Tibial nerve (tissue), 4 donors: ENCODE results near the gene PADI4. TPM values are rescaled to one million over a fixed set of nuclear protein-coding genes. Genes with fewer than 3 reads are reported as not detected.

Experiments used
- DNase-seq, 2 donors: peaks; one replicate each; pipeline ENCODE4 v3.0.0-alpha.2; 2019; ENCODE audit warnings: low spot score in 2 of 2
- H3K27ac ChIP-seq, 4 donors: fragments of 200-600 bp; sonication (generic) in 3 of 4; one replicate each; pipeline ENCODE4 v1.5.1; 2017 to 2019; ENCODE audit warnings: mild to moderate bottlenecking in 1 of 4
- H3K27me3 ChIP-seq, 2 donors: fragments of 200-600 bp; sonication (generic) in 1 of 2; one replicate each; pipeline versions ENCODE4 v1.5.1 to v1.6.0; 2017 to 2019
- H3K36me3 ChIP-seq, 3 donors: fragments of 200-600 bp; sonication (generic); one replicate each; pipeline ENCODE4 v1.5.1; 2018 to 2019
- H3K4me1 ChIP-seq, 4 donors: fragments of 200-600 bp; sonication (generic) in 3 of 4; one replicate each; pipeline ENCODE4 v1.5.1; 2017 to 2019
- H3K4me3 ChIP-seq, 4 donors: fragments of 200-600 bp; sonication (generic) in 3 of 4; one replicate each; pipeline ENCODE4 v1.5.1; 2017 to 2019; ENCODE audit warnings: mild to moderate bottlenecking in 1 of 4, moderate library complexity in 1 of 4
- H3K9me3 ChIP-seq, 4 donors: fragments of 200-600 bp; sonication (generic) in 3 of 4; one replicate each; pipeline ENCODE4 v1.5.1; 2017 to 2019
- EP300 ChIP-seq, 2 donors: sonication (generic); formaldehyde crosslinking; IDR thresholded peaks; one replicate each; pipeline ENCODE4 v1.6.1; 2017; ENCODE audit warnings: antibody characterized with exemption in 2 of 2, mild to moderate bottlenecking in 1 of 2
- POLR2A ChIP-seq, 2 donors: fragments of 450-650 bp; IDR thresholded peaks; one replicate each; pipeline ENCODE4 v1.6.1; 2017; ENCODE audit warnings: antibody characterized with exemption in 2 of 2, mild to moderate bottlenecking in 2 of 2, moderate library complexity in 2 of 2
- WGBS, 2 donors: methylation state at CpG; one replicate each; pipeline ENCODE4 v1.1.5; 2018; 5-methylcytosine and 5-hydroxymethylcytosine counted together
- total RNA-seq, 4 donors: library from RNA; depleted of rRNA; stranded (reverse); fragments of >200 nt; gene quantifications; one replicate each; pipeline ENCODE4 v1.1.0, GENCODE V29; 2016
- TF ChIP-seq, protein P1 (sequence below), 5 experiments: fragments of 200-600 bp in 3 of 5; fragments of 450-650 bp in 2 of 5; sonication (generic) in 3 of 5; IDR thresholded peaks; one replicate each; pipeline ENCODE4 v1.5.1; 2016 to 2019; ENCODE audit warnings: antibody characterized with exemption in 5 of 5, mild to moderate bottlenecking in 3 of 5, moderate library complexity in 2 of 5

PADI4 gene
- total RNA-seq, 4 donors from 2014 or later: not detected

DNA sequence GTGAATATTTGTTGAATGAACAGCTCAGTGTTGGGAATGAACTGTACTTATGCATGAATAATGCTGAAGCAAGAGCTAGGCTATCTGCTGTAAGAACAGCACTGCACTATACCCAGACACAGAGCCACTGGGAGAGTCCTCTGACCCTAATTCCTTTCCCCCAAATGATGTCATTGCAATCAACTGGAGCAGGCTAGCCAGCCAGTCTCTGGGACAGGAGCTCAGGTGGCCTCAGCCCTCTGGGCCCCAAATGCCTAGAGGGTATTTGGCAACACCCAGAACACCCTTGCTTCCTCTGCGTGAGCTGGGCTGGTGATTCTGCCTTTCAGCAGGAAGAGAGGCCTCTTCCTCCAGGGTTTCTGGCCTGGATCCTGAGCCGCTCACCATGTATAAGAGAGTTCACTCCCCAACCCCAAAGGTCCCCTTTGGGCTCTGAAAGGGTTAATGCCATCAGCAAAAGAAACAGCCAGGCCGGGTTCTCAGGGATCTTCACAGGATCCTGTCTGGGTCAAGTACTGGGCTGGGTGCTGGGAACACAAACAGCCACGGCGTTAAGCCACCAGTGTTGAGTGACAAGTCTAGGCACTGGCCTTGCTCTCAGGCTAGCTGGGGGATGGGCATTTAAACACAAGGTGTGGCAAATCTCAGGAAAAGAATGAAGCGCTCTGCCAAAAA lies 3.7 kb upstream of the PADI4 start:
- no peak overlapping the region for H3K4me3 ChIP-seq
- H3K9me3 ChIP-seq: peaks cover 0 to 35% (median 0%) of the 10 kb centered on the region in 4 donors
- WGBS, 2 donors: 34 to 35% methylated on average over 6 of the region's 6 CpGs
- TF ChIP-seq POLR2A (IDR thresholded peaks at IDR 0.05) (no peak), EP300 (IDR thresholded peaks at IDR 0.05) (no peak)
- TF ChIP-seq, protein P1, sequence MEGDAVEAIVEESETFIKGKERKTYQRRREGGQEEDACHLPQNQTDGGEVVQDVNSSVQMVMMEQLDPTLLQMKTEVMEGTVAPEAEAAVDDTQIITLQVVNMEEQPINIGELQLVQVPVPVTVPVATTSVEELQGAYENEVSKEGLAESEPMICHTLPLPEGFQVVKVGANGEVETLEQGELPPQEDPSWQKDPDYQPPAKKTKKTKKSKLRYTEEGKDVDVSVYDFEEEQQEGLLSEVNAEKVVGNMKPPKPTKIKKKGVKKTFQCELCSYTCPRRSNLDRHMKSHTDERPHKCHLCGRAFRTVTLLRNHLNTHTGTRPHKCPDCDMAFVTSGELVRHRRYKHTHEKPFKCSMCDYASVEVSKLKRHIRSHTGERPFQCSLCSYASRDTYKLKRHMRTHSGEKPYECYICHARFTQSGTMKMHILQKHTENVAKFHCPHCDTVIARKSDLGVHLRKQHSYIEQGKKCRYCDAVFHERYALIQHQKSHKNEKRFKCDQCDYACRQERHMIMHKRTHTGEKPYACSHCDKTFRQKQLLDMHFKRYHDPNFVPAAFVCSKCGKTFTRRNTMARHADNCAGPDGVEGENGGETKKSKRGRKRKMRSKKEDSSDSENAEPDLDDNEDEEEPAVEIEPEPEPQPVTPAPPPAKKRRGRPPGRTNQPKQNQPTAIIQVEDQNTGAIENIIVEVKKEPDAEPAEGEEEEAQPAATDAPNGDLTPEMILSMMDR (IDR thresholded peaks at IDR 0.05): no peak
- no peaks in the 10 kb centered on the region for H3K36me3 ChIP-seq
- DNase-seq: no peak
- H3K4me1 ChIP-seq: no peaks in the 10 kb centered on the region
- peaks cover 0 to 23% of the 10 kb centered on the region in 2 donors for H3K27me3 ChIP-seq
- no peak overlapping the region for H3K27ac ChIP-seq

DNA sequence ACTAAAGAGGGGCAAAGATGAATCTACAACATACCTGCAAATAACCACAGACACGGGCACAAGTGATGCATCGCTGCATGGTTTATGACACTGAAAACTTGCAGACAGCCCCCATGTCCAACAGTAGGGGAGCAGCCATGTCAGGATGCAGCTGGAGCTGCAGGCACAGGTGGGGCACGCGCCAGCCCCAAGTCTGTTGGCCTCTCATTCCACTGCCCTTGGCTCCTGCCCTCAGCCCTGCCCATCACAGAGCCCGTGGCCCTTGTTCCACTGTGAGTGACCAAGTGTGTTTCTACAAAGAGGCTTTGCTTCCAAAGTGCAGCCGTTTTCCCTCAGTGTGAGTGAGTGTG lies 3.2 kb upstream of the PADI4 start:
- 47 to 48% methylated on average over 4 to 6 of the region's 6 CpGs for WGBS, 2 donors
- no peaks in the 10 kb centered on the region for H3K36me3 ChIP-seq
- DNase-seq: no peak
- peaks cover 0 to 31% (median 0%) of the 10 kb centered on the region in 4 donors for H3K9me3 ChIP-seq
- TF ChIP-seq EP300 (IDR thresholded peaks at IDR 0.05): no peak
- TF ChIP-seq, protein P1 (IDR thresholded peaks at IDR 0.05): no peak
- no peaks in the 10 kb centered on the region for H3K4me1 ChIP-seq
- H3K27me3 ChIP-seq: peaks cover 0 to 28% of the 10 kb centered on the region in 2 donors
- no peak overlapping the region for H3K4me3 ChIP-seq
- H3K27ac ChIP-seq: no peak overlapping the region

DNA sequence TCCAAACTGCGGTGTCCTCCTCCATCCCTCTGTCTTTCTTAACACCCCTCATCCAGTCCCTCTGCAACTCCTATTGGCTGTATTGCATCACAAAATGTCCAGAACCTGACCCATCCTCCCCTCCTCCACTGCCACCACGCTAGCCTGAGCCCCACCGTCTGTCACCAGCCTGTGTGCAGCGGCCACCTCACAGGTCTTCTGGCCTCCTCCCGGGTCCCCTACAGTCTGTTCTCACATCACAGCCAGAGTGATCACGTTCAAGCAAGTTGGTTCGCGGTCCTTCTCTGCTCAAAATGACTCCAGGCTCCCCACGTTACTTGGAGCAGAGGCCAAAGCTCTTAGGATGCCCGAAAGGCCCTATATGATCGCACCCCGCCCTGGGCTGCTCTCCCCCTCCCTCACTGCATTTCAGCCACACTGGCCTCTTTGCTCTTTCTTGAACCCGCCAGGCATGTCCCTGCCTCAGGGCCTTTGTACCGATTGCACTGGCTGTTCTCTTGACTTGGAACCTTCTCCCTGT lies 2.4 kb upstream of the PADI4 start:
- Histone ChIP-seq H3K4me1 (no peaks in the 10 kb centered on the region), H3K27me3 (peaks cover 0 to 36% of the 10 kb centered on the region in 2 donors), H3K27ac (no peak overlapping the region), H3K4me3 (no peak overlapping the region), H3K9me3 (peaks cover 0 to 23% (median 0%) of the 10 kb centered on the region in 4 donors), H3K36me3 (no peaks in the 10 kb centered on the region)
- WGBS, 2 donors: 69 to 75% methylated on average over 13 of the region's 14 CpGs
- TF ChIP-seq, protein P1 (IDR thresholded peaks at IDR 0.05): no peak
- TF ChIP-seq EP300 (IDR thresholded peaks at IDR 0.05): no peak
- TF ChIP-seq POLR2A (IDR thresholded peaks at IDR 0.05): no peak
- DNase-seq: no peak

DNA sequence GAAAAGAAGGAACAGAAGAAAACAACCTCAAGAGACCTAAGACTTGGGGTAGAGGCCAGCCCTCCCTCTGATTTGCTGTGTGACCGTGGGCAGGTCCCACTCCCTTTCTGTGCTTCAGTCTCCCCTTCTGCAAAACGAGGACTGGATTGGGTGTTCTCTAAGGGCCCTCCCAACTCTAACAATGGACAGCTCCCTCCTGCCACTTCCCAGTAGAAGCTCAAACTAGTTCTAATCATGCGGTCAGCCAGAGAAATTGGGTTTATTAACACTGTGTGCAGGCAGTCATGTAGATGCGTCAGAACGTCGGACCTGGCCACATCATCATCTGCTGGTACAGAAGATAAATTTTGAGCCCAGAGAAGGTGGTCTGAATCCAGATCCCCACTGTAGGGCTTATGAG lies 1.6 kb upstream of the PADI4 start:
- Histone ChIP-seq H3K9me3 (peaks cover 0 to 16% (median 0%) of the 10 kb centered on the region in 4 donors), H3K27me3 (peaks cover 0 to 41% of the 10 kb centered on the region in 2 donors), H3K4me3 (no peak overlapping the region), H3K4me1 (no peaks in the 10 kb centered on the region), H3K27ac (no peak overlapping the region), H3K36me3 (no peaks in the 10 kb centered on the region)
- no peak for TF ChIP-seq EP300 (IDR thresholded peaks at IDR 0.05)
- no peak for TF ChIP-seq POLR2A (IDR thresholded peaks at IDR 0.05)
- TF ChIP-seq, protein P1 (IDR thresholded peaks at IDR 0.05): no peak
- no peak for DNase-seq
- WGBS, 2 donors: 43 to 58% methylated on average over 6 of the region's 6 CpGs

DNA sequence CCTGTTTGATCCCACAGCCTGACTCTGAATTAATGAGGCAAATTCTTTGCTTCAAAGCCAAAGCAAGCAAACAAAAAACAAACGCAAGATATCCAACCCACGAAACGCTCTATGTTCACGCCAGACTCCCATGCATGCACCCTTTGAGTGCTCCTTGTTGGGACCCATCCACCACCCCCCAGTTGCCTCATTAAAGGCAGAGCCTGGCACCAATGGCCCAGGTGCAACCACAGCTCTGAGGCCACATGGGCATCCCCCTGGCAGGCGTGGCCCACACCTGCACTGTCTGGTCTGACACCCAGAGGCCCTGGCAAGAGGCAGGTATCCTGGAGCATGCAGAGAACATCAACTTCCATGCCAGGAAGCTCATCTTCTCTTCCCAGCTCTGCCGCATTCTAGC lies 1.1 kb upstream of the PADI4 start:
- DNase-seq: no peak
- no peak overlapping the region for H3K4me3 ChIP-seq
- no peaks in the 10 kb centered on the region for H3K36me3 ChIP-seq
- H3K27me3 ChIP-seq: peaks cover 0 to 41% of the 10 kb centered on the region in 2 donors
- TF ChIP-seq EP300 (IDR thresholded peaks at IDR 0.05) (no peak), POLR2A (IDR thresholded peaks at IDR 0.05) (no peak)
- TF ChIP-seq, protein P1 (IDR thresholded peaks at IDR 0.05): no peak
- peaks cover 0 to 11% (median 0%) of the 10 kb centered on the region in 4 donors for H3K9me3 ChIP-seq
- H3K27ac ChIP-seq: no peak overlapping the region
- no peaks in the 10 kb centered on the region for H3K4me1 ChIP-seq
- 29 to 40% methylated on average over 6 of the region's 6 CpGs for WGBS, 2 donors
